Activated CD8-positive, alpha-beta T cell treated with anti-CD3 and anti-CD28 coated beads for 36 hours (primary cell): Measurements from ENCODE around the gene BTBD17. TPM values are rescaled to one million over a fixed set of nuclear protein-coding genes. Genes with fewer than 3 reads are reported as not detected.

Experiments used
- ATAC-seq: fragments of 200-7000 bp; cut with Tn5 transposase; one replicate; pipeline ENCODE4 v1.10.0; 2021; ENCODE audit warnings: mild to moderate bottlenecking, moderate library complexity
- CTCF ChIA-PET: fragments of 350-600 bp; sonication (Branson Sonifier 250); formaldehyde crosslinking; loops from one replicate; lab custom pipeline; 2021; ENCODE audit warnings: antibody characterized with exemption; lab: Charles Lee
- POLR2A ChIA-PET: fragments of 350-600 bp; sonication (Branson Sonifier 250); formaldehyde crosslinking; loops from one replicate; lab custom pipeline; 2021; ENCODE audit warnings: antibody characterized with exemption; lab: Charles Lee
- DNase-seq: peaks from one replicate; pipeline ENCODE4 v3.0.0-alpha.2; 2020
- H3K27ac Mint-ChIP-seq: one replicate; pipeline ENCODE4 v1.8.0; 2021; ENCODE audit warnings: mild to moderate bottlenecking, mixed read lengths
- H3K27me3 Mint-ChIP-seq: one replicate; pipeline ENCODE4 v1.8.0; 2021; ENCODE audit warnings: mixed read lengths
- H3K36me3 Mint-ChIP-seq: one replicate; pipeline ENCODE4 v1.8.0; 2021; ENCODE audit warnings: low read depth, mixed read lengths
- H3K4me1 Mint-ChIP-seq: one replicate; pipeline ENCODE4 v1.8.0; 2021; ENCODE audit warnings: low read depth, mixed read lengths
- H3K4me3 Mint-ChIP-seq: one replicate; pipeline ENCODE4 v1.8.0; 2021; ENCODE audit warnings: mild to moderate bottlenecking, moderate library complexity, mixed read lengths
- H3K9me3 Mint-ChIP-seq: one replicate; pipeline ENCODE4 v1.8.0; 2021; ENCODE audit warnings: mixed read lengths
- intact Hi-C: fragments of 100-400 bp; cut with micrococcal nuclease; formaldehyde crosslinking; loops from one replicate; pipeline ENCODE4 v1.10.0; 2022
- total RNA-seq, 2 experiments: library from RNA; stranded (reverse); gene quantifications; one replicate each; pipeline ENCODE4 v1.2.3, GENCODE V29; 2021
- TF ChIP-seq, protein P1 (sequence below): fragments of 200-600 bp; IDR thresholded peaks from one replicate; pipeline ENCODE4 v1.8.0; 2022; ENCODE audit warnings: antibody characterized with exemption, mild to moderate bottlenecking

BTBD17 gene
- total RNA-seq, 2 experiments from 2014 or later: not detected

- no peak for DNase-seq
- Mint-ChIP-seq H3K27ac (no peak overlapping the region), H3K4me3 (no peak overlapping the region), H3K4me1 (no peaks in the 10 kb centered on the region), H3K9me3 (no peaks in the 10 kb centered on the region), H3K36me3 (no peaks in the 10 kb centered on the region), H3K27me3 (no peaks in the 10 kb centered on the region)
- ChIA-PET CTCF (interaction anchor here (1.4 to 2.0 kb wide), 2 partner anchors 37 to 41 kb away, joined by 3 to 4 read pairs; no protein-coding TSS in a partner anchor), POLR2A (interaction anchor here (0.6 kb wide), 1 partner anchor 106 kb away, joined by 3 read pairs; no protein-coding TSS in a partner anchor)
- TF ChIP-seq, protein P1, sequence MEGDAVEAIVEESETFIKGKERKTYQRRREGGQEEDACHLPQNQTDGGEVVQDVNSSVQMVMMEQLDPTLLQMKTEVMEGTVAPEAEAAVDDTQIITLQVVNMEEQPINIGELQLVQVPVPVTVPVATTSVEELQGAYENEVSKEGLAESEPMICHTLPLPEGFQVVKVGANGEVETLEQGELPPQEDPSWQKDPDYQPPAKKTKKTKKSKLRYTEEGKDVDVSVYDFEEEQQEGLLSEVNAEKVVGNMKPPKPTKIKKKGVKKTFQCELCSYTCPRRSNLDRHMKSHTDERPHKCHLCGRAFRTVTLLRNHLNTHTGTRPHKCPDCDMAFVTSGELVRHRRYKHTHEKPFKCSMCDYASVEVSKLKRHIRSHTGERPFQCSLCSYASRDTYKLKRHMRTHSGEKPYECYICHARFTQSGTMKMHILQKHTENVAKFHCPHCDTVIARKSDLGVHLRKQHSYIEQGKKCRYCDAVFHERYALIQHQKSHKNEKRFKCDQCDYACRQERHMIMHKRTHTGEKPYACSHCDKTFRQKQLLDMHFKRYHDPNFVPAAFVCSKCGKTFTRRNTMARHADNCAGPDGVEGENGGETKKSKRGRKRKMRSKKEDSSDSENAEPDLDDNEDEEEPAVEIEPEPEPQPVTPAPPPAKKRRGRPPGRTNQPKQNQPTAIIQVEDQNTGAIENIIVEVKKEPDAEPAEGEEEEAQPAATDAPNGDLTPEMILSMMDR: no peak
- intact Hi-C loops: no loop called here
- ATAC-seq: no peak
Observed at GRCh38 chr17:74337834-74338500, 23.7 kb downstream of the BTBD17 start.

- Mint-ChIP-seq H3K27me3 (no peaks in the 10 kb centered on the region), H3K9me3 (no peaks in the 10 kb centered on the region), H3K4me1 (no peaks in the 10 kb centered on the region), H3K36me3 (no peaks in the 10 kb centered on the region), H3K4me3 (no peak overlapping the region), H3K27ac (no peak overlapping the region)
- POLR2A ChIA-PET: no interaction called here
- no peak for DNase-seq
- ATAC-seq: no peak
- intact Hi-C loops: no loop called here
- TF ChIP-seq, protein P1: no peak
- CTCF ChIA-PET: no interaction called here
Observed at GRCh38 chr17:74336307-74336706, 25.4 kb downstream of the BTBD17 start.

DNA sequence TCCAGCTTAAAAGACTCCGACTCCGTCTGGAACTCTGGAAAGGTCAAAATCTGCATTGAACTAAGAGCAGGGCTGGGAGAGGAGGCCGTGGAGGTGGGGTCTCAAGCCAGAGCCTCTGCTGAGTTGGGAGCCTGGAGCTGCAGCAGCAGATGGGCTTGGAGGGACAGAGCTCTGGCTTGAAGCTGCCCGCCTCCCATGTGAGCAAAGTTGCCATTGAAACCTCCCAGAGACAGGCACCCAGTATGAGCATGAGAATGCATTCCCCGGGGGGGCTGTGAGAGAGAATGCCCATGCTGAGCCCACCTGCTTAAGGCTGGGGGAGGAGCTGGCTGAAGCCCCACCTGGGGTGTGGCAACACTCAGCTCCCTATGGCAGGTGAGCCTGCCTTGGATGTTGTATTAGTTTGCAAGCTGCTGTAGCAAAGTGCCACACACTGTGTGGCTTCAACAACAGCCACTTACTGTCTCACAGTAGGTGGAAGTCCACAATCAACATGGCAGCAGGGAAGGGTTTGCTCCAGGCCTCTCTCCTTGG is 26.1 kb downstream of the BTBD17 start:
- no peaks in the 10 kb centered on the region for H3K9me3 Mint-ChIP-seq
- H3K27me3 Mint-ChIP-seq: no peaks in the 10 kb centered on the region
- ChIA-PET POLR2A (no interaction called here), CTCF (interaction anchor here (2.3 kb wide), 1 partner anchor 32 kb away, joined by 10 read pairs; the partner anchor contains the start of gene GPR142)
- H3K4me1 Mint-ChIP-seq: no peaks in the 10 kb centered on the region
- no peaks in the 10 kb centered on the region for H3K36me3 Mint-ChIP-seq
- intact Hi-C loops: no loop called here
- ATAC-seq (no peak), DNase-seq (no peak)
- no peak overlapping the region for H3K27ac Mint-ChIP-seq
- TF ChIP-seq, protein P1: no peak
- H3K4me3 Mint-ChIP-seq: no peak overlapping the region

GRCh38 chr17:74334393-74335039 is 27.2 kb downstream of the BTBD17 start:
- Mint-ChIP-seq H3K27me3 (no peaks in the 10 kb centered on the region), H3K27ac (no peak overlapping the region), H3K9me3 (no peaks in the 10 kb centered on the region), H3K4me3 (no peak overlapping the region), H3K36me3 (no peaks in the 10 kb centered on the region), H3K4me1 (no peaks in the 10 kb centered on the region)
- TF ChIP-seq, protein P1: no peak
- intact Hi-C loops: no loop called here
- ChIA-PET POLR2A (interaction anchor here (1.0 kb wide), 1 partner anchor 21 kb away, joined by 4 read pairs; no protein-coding TSS in a partner anchor), CTCF (interaction anchor here (1.2 to 2.3 kb wide), 3 partner anchors 18 to 45 kb away, joined by 3 to 10 read pairs (median 5); partner anchors contain the start of gene GPR142)
- DNase-seq (no peak), ATAC-seq (no peak)
